SK-N-DZ (cell line): ENCODE measurements around the gene ACOT11. TPM values are rescaled to one million over a fixed set of nuclear protein-coding genes. Genes with fewer than 3 reads are reported as not detected.
"Not testable (repeated sequence)": the region's sequence is repeated elsewhere in the genome, so short reads cannot be mapped to it uniquely, and the experiment has no call there.

Experiments used
- DNase-seq: peaks from one replicate; pipeline ENCODE4 v3.0.0-alpha.2; 2015; ENCODE audit warnings: low spot score
- polyA plus RNA-seq, 2 experiments: library from polyadenylated mRNA; depleted of rRNA; stranded (reverse); fragments of >200 nt; gene quantifications; 2 replicates each; pipeline ENCODE4 v1.2.3, GENCODE V29; 2014

ACOT11 gene
- 5.0 and 7.7 TPM in 2 replicates for polyA plus RNA-seq (2014; cell fraction: cytosol; rRNA removed)
- 19.0 and 21.7 TPM in 2 replicates for polyA plus RNA-seq (2014; cell fraction: nucleus; rRNA removed)

DNA sequence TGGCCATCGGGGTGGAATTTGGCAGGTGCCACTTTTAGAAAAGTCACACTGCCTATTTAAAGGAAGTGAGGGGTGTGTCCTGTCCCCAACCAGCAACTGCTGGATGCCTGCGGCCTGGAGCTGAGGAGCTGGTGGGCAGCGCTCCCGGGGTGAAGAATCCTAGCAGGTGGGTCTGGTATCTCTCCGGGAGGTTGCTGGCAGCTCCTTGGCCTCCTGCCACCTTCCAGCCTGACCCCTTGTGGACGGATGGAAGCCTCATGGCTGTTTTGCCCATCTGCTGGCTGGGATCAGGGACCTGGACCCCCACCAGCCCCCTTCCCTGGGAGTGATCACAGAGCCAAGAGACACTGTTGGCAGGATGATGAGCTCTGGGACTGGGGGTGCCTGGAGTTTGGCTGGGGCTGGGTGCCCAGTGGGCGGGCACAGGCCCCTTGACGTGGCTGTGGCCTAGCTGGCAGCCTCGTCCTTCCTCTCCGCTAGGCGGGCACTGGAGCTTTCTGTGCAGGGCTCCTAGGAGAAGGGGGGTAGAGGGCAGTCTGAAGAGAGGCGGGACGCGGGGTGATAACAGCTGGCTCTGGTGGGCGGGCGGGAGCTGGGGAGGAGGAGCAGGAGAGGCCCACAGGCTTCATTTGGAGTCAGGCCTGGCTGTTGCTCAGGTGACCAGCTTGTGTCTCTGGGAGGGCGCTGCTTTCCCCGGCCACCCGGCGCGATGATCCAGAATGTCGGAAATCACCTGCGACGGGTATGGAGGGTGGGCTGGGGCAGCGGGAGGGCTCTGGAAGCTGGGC is at the start of gene ACOT11:
Gene ACOT11 (plus strand): TSS at position 628 of the 788 bp plus-strand sequence. CDS start 82 bp downstream, at position 710.
- peak; percentile 92 for DNase-seq

GRCh38 chr1:54498383-54499096 is 49.5 kb upstream of the ACOT11 start:
- peak; percentile 86 for DNase-seq

DNA sequence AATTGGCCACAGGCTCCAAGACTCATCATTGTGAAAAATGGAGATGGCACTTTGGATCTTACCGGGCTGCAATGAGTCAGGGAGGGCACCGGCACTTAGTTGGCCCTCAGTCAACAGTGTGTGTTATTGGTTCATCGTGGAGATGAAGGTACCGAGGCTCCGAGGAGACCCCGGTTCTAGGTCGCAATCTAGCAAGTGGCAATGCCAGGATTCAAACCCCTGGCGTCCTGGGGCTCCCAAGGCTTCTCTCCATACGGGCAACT is 49.0 kb upstream of the ACOT11 start:
- no peak for DNase-seq

GRCh38 chr1:54499360-54500106 is 48.5 kb upstream of the ACOT11 start:
- no peak for DNase-seq

GRCh38 chr1:54500107-54500431 is 48.0 kb upstream of the ACOT11 start:
- DNase-seq = no peak

DNA sequence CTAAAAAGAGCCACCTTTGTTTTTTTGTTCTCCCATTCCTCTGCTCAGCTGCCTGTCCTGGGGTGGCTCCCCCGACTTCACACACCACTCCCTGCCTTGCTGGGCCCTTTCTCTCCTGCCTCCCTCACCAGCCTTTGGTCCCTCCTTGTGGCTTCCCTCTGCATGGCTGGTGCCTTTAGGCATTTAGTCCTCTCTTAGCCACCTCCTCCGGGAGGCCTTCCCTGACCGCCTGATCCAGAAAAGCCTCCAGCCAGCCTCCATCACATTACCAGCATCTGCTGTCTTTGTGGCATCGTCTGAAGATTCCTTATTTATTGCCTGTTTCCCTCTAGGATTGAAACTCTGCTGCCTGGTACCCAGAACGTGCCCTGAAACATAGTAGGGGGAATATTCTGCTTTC is 46.2 kb upstream of the ACOT11 start:
- DNase-seq = no peak

DNA sequence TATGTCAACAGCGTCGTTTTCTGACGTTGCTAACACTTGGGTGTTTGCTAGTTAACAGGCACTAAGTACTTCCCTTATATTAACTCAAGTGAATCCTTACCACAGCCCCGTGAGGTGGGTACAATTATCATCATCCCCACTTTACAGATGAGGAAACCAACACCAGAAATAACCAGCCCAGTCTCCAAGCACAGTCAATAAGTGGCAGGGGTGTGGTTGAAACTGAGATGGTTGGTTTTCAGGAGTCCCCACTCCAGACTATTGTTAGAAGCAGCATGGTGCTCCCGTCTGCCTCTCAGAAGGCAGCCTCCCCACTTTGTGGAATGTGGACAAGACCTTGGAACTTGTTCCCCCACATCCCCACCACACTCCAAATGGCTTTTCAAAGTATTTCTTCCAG is 45.7 kb upstream of the ACOT11 start:
- DNase-seq = no peak

GRCh38 chr1:54506594-54506993 is 41.4 kb upstream of the ACOT11 start:
- no peak for DNase-seq

GRCh38 chr1:54507033-54507870 is 40.8 kb upstream of the ACOT11 start:
- no peak for DNase-seq

DNA sequence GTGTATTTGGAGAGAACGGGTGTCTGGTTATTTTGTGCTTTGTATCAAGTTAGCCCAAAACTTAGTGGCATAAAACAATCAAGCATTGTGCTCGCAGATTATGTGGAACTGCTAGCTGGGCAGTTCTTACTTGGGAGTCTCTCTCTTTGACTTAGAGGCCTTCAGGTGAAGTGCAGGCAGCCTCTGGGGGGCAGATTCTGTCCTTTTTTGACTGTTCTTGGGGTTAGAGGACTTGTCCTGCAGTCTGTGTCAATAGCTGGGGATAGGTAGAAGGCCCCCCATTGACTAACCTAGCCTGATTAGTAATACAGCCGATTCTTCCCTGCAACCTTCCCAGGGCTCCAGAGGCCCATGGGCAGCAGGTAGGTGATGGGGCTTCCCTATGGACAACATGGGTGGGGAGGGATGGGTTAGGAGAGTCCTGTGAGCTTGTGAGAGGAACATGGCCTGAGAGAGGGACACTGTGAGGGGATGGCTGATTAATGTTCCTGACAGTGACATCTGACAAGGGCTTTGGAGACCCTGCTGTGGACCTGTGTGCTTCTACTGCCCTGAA is 37.2 kb upstream of the ACOT11 start:
- no peak for DNase-seq

DNA sequence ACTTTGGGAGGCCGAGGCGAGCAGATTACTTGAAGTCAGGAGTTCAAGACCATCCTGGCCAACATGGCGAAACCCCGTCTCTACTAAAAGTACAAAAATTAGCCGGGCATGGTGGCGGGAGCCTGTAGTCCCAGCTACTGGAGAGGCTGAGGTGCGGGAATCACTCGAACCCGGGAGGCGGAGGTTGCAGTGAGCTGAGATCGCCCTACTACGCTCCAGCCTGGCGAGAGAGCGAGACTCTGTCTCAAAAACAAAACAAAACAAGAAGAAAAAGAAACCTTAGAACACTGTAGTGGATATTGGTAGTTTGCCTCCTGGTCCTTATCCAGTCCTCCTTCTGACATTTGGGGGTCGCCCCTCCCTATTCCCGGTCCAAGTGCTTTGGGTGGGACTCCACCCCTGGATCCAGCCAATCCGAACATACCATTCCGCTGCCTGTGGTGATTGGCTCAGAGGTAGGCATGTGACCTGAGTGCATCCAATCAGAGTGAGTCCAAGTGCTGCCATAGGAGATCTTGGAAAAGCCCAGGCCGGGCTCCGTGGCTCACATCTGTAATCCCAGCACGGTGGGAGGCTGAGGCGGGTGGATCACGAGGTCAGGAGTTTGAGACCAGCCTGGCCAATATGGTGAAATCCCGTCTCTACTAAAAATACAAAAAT is 34.0 kb upstream of the ACOT11 start:
- DNase-seq = peak; percentile 45

- no peak for DNase-seq
Measured at GRCh38 chr1:54516249-54516920, 31.6 kb upstream of the ACOT11 start.

DNA sequence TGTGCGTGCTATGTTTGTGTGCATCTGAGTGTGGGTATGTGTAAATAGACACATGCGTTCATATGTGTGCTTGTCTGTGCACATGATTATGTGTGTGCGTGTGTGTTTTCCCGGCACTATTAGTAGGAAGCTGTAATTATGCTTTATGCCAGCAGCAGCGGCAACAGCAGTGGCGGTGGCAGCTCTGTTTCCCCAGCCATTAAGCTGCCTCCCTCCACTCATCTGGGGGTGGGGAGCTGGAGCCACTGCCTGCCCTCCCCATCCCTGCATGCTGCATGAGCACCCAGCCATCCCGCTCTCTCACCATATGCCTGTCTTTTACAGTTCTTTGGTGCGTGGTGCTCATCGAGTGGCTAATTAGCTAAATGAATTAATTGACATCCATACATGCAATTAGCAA is 30.5 kb upstream of the ACOT11 start:
- no peak for DNase-seq

DNA sequence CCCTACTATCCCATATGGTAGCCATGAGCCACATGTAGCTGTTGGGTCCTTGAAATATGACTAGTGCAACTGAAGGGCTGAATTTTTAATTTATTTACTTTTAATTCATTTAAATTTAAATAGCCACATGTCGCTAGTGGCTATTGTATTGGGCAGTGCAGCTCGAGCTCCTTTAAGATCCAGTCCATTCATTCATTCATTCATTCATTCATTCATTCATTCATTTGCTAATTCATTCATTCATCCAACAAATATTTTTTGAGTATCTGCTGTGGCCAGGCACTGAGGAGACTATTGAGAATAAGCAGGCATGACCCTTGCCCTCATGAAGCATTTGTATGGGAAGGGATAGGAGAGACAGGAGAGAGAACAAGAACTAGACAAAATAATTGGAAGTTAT is 29.5 kb upstream of the ACOT11 start:
- DNase-seq = no peak

- DNase-seq = peak; percentile 80
Measured at GRCh38 chr1:54519709-54520108, 28.3 kb upstream of the ACOT11 start.

DNA sequence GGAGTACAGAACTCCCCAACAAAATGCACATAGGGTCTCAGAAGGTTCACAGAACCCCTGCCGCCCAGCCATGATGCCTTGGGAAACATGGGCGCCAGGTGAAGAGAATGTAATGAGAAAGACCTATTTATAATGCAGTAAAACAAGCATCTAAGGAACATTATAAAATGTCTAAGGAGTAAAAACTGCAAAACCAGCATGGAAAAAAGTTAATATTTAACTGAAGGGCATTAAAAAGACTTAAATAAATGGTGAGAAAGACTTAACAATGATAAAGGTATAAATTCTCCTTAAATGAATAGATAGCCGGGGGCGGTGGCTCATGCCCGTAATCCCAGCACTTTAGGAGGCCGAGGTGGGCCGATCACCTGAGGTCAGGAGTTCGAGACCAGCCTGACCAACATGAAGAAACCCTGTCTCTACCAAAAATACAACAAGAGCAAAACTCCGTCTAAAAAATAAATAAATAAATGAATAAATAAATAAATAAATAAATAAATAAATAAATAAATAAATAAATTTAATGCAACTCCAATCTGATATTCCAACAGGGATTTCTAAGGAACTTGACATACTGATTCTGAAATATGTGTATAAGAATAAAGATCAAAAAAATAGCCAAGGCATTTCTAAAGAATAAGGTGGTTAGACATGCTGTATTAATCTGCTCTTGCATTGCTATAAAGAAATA is 27.3 kb upstream of the ACOT11 start:
- no peak for DNase-seq

DNA sequence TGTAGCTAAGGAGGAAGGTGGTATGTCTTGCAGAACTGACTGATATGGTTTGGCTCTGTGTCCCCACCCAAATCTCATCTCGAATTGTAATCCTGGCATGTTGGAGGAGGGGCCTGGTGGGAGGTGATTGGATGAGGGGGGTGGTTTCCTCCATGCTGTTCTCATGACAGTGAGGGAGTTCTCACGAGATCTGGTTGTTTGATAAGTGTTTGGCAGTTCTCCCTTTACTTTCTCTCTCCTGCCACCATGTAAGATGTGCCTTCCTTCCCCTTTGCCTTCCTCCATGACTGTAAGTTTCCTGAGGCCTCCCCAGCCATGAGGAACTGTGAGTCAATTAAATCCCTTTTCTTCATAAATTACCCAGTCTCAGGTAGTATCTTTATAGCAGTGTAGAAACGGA is 21.5 kb upstream of the ACOT11 start:
- not testable (repeated sequence) for DNase-seq

DNA sequence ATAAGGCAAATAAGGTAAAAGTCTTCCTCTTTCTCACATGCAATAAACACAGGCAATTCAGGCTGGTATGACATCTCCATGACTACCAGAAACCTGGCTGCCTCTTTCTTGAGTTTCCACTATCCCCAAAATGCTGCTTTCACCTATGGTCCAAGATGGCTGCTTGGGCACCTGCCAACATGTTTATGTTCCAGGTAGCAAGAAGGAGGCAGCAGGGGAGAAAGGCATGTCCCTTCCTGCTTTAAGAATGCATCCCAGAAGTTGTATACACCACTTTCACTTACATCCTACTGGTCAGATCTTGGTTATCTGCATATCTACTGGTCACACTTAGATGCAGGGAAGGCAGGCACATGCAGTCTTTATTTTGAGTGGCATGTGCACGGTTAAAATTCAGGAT is 19.4 kb upstream of the ACOT11 start:
- no peak for DNase-seq

GRCh38 chr1:54532033-54532432 is 16.0 kb upstream of the ACOT11 start:
- no peak for DNase-seq

DNA sequence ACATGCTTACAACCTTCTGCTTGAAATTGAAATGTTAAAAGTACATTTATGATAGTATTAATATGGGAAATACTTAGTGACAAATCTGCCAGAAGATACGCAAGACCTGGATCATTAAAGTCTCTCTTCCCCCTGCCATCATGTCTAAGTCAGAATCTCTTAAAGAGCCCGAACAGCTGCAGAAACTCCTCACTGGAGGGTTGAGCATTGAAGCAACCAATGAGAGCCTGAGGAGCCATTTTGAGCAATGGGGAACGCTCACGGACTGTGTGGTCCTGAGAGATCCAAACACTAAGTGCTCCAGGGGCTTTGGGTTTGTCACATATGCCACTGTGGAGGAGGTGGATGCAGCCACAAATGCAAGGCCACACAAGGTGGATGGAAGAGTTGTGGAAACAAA is 11.4 kb upstream of the ACOT11 start:
- not testable (repeated sequence) for DNase-seq
